Colon (tissue), 2 donors: Measurements from ENCODE around the gene GABARAP.

Source experiments
- FAIRE-seq: peaks from 2 replicates; lab custom pipeline; 2012; peaks lifted over from hg19 to GRCh38; lab: Jason Lieb, UNC
- donor health status: control.
- donor health status: control.

Gene GABARAP

DNA sequence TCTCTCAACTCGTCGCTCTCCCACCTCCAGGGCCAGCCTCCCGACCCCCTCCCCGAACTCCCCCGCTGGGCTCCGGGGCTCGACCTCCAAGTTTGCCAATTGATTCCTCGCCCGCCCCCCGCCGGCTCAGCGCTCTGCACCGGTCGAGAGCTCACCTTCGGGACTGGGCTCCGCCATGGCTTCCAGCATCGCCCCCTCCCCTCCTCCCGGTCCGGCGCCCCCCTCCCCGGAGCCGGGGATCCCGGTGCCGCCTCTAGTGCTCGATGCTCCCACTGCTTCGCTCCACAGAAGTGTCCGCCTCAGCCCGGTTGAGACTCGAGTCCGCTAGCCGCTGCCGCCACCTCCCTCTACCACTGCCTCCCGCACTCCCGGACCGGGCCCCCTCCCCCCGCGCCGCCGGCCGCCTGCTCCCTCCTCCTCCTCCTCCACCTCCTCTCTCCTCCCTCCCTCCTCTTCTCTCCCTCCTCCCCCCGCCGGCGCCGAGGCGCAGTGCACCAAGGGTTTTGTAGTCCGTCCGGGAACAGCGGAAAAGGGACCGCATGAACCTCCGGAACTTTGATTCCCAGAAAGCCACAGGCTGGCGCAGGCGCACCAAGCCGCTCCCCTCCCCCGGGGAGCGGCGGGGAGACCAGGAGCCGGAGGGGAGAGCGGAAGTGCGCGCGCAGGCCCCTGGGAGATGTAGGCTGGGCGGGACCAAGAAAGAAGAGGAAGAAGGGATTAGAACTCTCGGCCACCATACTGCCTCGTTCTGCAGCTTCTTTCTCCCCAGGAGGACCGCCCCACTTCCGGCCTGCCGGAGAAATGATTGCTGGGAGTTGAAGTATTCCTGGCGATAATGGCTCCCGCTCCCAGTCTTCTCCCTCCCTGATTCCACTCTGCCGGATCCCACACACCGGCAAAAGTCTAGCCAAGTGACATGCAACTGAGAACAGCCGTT, 2.9 kb downstream of the GABARAP start, which contains the start of gene PHF23:
TSS of gene PHF23 (minus strand) at position 367 of the 937 bp plus-strand sequence. CDS start at position 189, 178 bp downstream.
- peak; percentile 47 for FAIRE-seq

- FAIRE-seq: no peak
Observed at GRCh38 chr17:7238420-7239090, 3.7 kb downstream of the GABARAP start.

- FAIRE-seq: no peak
Observed at GRCh38 chr17:7237761-7238419, 4.4 kb downstream of the GABARAP start.

DNA sequence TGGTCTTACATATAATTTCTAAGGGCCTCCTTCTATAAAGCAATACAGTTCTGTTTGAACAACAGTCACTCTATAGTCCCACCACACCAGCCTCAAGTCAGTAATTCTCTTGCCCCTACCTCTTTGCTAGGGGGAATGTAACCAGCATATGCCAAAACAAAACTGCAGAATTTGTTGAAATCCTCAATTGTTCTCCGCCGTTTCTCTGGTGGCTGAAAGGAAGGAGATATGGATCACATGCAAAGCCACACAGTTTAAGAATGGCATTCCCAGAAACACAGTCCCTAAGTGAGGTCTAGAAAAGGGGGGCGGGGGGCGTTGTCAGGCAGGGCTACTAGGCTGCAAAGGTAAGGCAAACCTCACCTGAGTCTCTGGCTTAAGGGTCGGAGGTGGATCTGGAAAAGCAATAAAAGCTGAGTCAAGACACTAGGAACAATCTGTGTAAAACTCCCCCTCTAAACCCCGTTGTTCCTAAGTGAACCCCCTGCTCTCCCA, 4.9 kb downstream of the GABARAP start:
- FAIRE-seq: no peak

DNA sequence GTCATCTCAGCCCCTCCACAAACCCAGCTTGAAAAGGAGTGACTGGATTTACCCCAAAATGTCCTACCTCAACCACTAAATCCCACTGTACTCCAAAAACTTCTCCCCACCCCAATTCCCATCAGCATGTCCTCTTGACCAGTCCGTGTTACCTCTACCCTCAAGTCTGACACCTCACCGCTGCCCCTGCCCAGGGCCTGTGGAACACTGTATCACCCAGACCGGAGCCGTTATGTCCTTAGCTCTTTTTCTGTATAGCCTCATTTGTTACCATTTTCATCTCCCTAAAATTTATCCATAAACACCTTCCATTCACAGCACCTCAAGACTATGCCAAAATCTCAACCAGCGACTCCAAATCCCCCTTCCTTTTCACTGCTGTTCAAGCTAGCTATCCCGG, 5.4 kb downstream of the GABARAP start:
- FAIRE-seq: no peak

- no peak for FAIRE-seq
Observed at GRCh38 chr17:7235693-7236665, 6.3 kb downstream of the GABARAP start.

DNA sequence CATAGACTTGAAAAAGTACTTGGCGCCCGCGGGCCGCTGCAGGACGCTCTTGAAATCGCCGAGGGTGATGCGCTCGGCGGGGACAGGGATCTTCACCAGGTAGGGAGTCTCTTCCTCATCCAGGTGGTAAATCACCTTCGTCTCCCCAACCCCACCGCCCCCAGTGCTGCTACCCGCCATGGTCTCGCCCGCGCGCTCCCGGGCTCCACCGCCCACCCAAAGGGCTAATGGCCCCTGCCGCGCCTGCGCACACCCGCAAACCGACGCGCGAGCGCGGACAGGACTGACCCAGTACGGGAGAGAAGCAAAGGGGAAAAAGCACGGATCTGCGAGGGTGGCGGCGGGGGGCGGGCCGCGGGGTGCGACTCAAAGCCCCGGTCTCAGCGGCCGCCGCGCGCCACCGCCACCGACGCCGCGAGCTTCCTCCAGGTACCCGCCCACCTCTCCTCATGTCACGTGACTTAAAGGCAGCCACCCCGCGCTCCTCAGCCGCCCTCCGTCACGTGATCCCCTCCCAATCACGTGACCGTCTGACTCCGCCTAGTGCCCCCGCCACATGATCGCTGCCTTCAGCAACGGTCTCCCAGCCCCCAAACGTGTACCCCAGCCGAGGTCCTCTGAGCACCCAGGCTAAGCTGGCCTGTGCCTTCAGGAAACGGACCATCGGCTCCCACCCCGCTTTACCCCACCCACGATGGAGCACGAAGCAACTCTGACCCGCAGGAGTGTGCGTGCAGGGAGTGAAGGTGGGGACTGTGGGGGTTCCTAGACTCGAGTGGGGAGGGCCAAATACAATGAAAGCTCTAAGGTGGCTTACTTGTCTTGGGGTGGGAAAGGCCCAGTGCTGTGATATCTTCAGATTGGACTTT, 7.9 kb downstream of the GABARAP start, which contains the start of gene DVL2:
TSS of gene DVL2 (minus strand) at position 435 of the 869 bp plus-strand sequence. CDS start at position 180, 255 bp downstream.
- FAIRE-seq: no peak

DNA sequence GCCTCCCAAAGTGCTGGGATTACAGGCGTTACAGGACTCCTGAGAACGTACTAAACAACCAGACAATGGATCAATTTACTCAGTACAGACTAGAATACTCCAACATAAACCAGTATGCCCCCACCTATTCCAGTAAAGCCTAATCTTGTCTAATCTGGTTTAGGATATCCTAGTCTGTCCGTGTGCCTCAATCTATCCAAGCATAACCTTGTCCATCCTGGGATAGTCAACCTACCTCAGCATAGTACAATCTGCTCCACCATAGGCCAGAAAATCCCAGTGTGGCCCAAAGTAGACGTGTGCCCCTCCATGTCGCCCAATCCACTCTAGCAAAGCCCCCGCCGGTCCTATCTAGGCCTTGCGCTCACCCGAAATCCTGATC, 8.6 kb downstream of the GABARAP start:
- no peak for FAIRE-seq

GRCh38 chr17:7232114-7232513, 10.1 kb downstream of the GABARAP start:
- FAIRE-seq: no peak

DNA sequence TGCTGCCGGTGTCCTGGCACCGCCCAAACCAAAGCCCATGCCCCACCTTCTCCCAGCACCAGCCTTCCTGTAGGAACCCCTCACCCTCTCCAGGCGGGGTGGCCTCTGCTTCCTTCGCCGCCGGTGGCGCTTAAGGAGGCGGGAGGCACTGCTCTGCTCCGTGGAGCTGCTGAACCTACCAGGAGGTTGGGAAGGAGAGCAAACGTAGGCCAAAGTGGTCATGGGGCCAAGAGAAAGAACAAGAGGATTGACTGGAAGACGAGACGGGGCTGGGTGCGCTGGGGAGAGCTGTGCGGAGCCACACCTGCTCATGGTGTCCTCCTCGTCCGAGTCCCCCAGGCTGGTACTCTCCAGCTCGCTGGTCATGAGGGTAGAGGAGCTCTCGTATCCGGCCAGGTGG, 12.7 kb downstream of the GABARAP start:
- no peak for FAIRE-seq

- no peak for FAIRE-seq
Observed at GRCh38 chr17:7228920-7229319, 13.3 kb downstream of the GABARAP start.

- FAIRE-seq: no peak
Observed at GRCh38 chr17:7226721-7227710, 15.2 kb downstream of the GABARAP start.

- FAIRE-seq: no peak
Observed at GRCh38 chr17:7225711-7226331, 16.4 kb downstream of the GABARAP start.

DNA sequence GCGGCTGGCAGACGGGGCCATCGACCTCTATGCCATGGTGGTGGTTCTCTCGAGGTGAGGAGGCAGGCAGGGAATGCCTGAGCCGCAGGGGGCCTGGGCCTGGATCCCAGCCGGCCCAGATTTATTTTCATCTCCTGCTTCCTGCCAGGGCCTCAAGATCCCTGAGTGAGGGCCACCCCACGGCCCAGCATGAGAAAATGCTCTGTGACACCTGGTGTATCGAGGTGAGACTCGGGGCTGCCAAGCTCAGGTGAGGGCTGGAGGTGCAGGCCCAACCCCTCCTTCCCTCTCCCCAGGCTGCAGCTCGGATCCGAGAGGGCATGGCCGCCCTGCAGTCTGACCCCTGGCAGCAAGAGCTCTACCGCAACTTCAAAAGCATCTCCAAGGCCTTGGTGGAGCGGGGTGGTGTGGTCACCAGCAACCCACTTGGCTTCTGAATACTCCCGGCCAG, 17.6 kb downstream of the GABARAP start:
- no peak for FAIRE-seq

DNA sequence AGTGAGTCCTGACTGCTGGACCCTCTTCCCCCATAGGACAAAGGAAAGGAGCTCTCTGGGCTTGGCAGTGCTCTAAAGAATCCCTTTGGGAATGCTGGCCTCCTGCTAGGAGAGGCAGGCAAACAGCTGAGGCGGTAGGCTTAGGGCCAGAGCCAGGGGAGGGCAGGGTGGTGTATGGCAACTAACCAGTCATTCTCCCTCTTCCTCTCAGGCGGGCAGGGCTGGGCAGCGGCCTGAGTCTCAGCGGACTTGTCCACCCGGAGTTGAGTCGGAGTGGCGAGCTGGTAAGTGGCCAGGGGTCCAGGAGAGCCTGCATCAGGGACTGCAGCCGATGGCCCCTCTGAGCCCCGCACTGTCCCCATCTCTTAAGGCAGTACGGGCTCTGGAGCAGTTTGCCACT, 18.1 kb downstream of the GABARAP start:
- no peak for FAIRE-seq

- no peak for FAIRE-seq
Observed at GRCh38 chr17:7223375-7223774, 18.9 kb downstream of the GABARAP start.

GRCh38 chr17:7222972-7223292, 19.3 kb downstream of the GABARAP start:
- FAIRE-seq: no peak
